K562 (cell line): ENCODE measurements around the gene LGALS13. TPM values are rescaled to one million over a fixed set of nuclear protein-coding genes. Genes with fewer than 3 reads are reported as not detected.

Experiments used
- ATAC-seq: fragments of 200-7000 bp; cut with Tn5 transposase; 3 replicates; pipeline ENCODE4 v1.9.1; 2020; ENCODE audit warnings: moderate library complexity
- BruUV-seq: library from RNA; stranded (reverse); fragments of 400-500 nt; replicated peaks from 2 replicates; lab custom pipeline; 2021; lab: Mats Ljungman, UMichigan
- CTCF ChIA-PET: fragments of 300-600 bp; formaldehyde crosslinking; extraction: SDS; loops from one replicate; lab custom pipeline; 2021; ENCODE audit warnings: low intra/inter-chr PET ratio; lab: Yijun Ruan, JAX
- POLR2A ChIA-PET: fragments of 300-600, 350-650 bp; sonication (Branson Sonifier 250); formaldehyde crosslinking; extraction: SDS; loops from one replicate; lab custom pipeline; 2021; ENCODE audit warnings: antibody characterized with exemption, inconsistent platforms; lab: Yijun Ruan, JAX
- DNase-seq, 4 experiments: peaks; one replicate each; pipeline versions ENCODE4 v3.0.0 to v3.0.0-alpha.2; 2011 to 2018; ENCODE audit warnings: low spot score in 3 of 4, mixed read lengths in 3 of 4; ENCODE audit errors: extremely low read depth in 1 of 4
- FAIRE-seq: peaks from 2 replicates; lab custom pipeline; 2011; peaks lifted over from hg19 to GRCh38; lab: Jason Lieb, UNC
- H2AFZ ChIP-seq: 2 replicates; pipeline ENCODE4 v1.6.0; 2011; ENCODE audit warnings: low read depth, low read length, control low read depth, inconsistent platforms
- H3K27ac ChIP-seq: fragments of 200-600 bp; 3 replicates; pipeline ENCODE4 v1.8.0; 2011; ENCODE audit warnings: low read depth, mild to moderate bottlenecking, control low read depth, inconsistent platforms, low read length, moderate library complexity, mixed read lengths; ENCODE audit errors: extremely low read depth
- H3K27me3 ChIP-seq, 2 experiments: fragments of 300-600 bp in 1 of 2; 2 replicates in 1 of 2; 3 replicates in 1 of 2; pipeline versions ENCODE4 v1.6.0 to v1.8.0; 2011; ENCODE audit warnings: inconsistent platforms in 2 of 2, low read length in 2 of 2, mild to moderate bottlenecking in 1 of 2, mixed read lengths in 1 of 2, moderate library complexity in 1 of 2; ENCODE audit not compliant: control insufficient read depth in 2 of 2, insufficient read depth in 2 of 2
- H3K36me3 ChIP-seq: fragments of 300-600 bp; 3 replicates; pipeline ENCODE4 v1.8.0; 2011; ENCODE audit warnings: mild to moderate bottlenecking, low read length, inconsistent platforms; ENCODE audit not compliant: control insufficient read depth, insufficient read depth
- H3K4me1 ChIP-seq, 2 experiments: fragments of 200-600 bp in 1 of 2; replicated peaks in 1 of 2; 2 replicates in 1 of 2; 3 replicates in 1 of 2; pipeline versions ENCODE4 v1.5.1 to v1.8.0; 2011; ENCODE audit warnings: inconsistent platforms in 2 of 2, low read length in 2 of 2, mild to moderate bottlenecking in 1 of 2, mixed read lengths in 1 of 2, moderate library complexity in 1 of 2; ENCODE audit not compliant: control insufficient read depth in 2 of 2, insufficient read depth in 2 of 2
- H3K4me2 ChIP-seq: 2 replicates; pipeline ENCODE4 v1.6.1; 2011; ENCODE audit warnings: low read length, control low read depth, inconsistent platforms, mixed read lengths; ENCODE audit not compliant: insufficient read depth
- H3K4me3 ChIP-seq: fragments of 200-600 bp; sonication (generic), shearing (Covaris generic); 2 replicates; pipeline ENCODE4 v1.5.1; 2016; ENCODE audit warnings: control low read depth, inconsistent platforms
- H3K79me2 ChIP-seq: fragments of 200-600 bp; 3 replicates; pipeline ENCODE4 v1.8.0; 2011; ENCODE audit warnings: low read length, inconsistent platforms; ENCODE audit not compliant: control insufficient read depth, insufficient read depth
- H3K9ac ChIP-seq, 2 experiments: 2 replicates each; pipeline versions ENCODE4 v1.6.0 to v1.6.1; 2011; ENCODE audit warnings: low read depth in 2 of 2, low read length in 2 of 2, control low read depth in 1 of 2, inconsistent platforms in 1 of 2, mild to moderate bottlenecking in 1 of 2, mixed read lengths in 1 of 2; ENCODE audit not compliant: insufficient read depth in 1 of 2
- H3K9me1 ChIP-seq: one replicate; pipeline ENCODE4 v1.6.0; 2011; ENCODE audit warnings: inconsistent platforms, mild to moderate bottlenecking, low read length, moderate library complexity; ENCODE audit not compliant: control insufficient read depth, insufficient read depth
- H3K9me3 ChIP-seq: replicated peaks from 2 replicates; pipeline ENCODE4 v1.5.1; 2011; ENCODE audit warnings: low read depth, low read length, inconsistent platforms; ENCODE audit not compliant: control insufficient read depth, insufficient read depth
- H4K20me1 ChIP-seq: replicated peaks from 2 replicates; pipeline ENCODE4 v1.6.1; 2011; ENCODE audit warnings: low read length, inconsistent platforms, mixed read lengths; ENCODE audit not compliant: control insufficient read depth, insufficient read depth
- E2F6 ChIP-seq, 2 experiments: IDR thresholded peaks; 2 replicates each; pipeline ENCODE4 v1.6.1; 2011; ENCODE audit warnings: borderline replicate concordance in 1 of 2, control low read depth in 1 of 2, low read depth in 1 of 2, low read length in 1 of 2, mild to moderate bottlenecking in 1 of 2, mixed read lengths in 1 of 2, moderate library complexity in 1 of 2; ENCODE audit not compliant: insufficient read depth in 1 of 2, insufficient read length in 1 of 2, poor library complexity in 1 of 2, severe bottlenecking in 1 of 2; ENCODE audit errors: extremely low read depth in 1 of 2
- ERF ChIP-seq: fragments of 450-650 bp; formaldehyde crosslinking; IDR thresholded peaks from 2 replicates; pipeline ENCODE4 v1.4.0; 2020; ENCODE audit warnings: mild to moderate bottlenecking, mixed read lengths
- FOXK2 ChIP-seq, 2 experiments: fragments of 450-650 bp; IDR thresholded peaks in 1 of 2; conservative IDR thresholded peaks in 1 of 2; 2 replicates each; pipeline ENCODE4 v1.6.1; 2016; ENCODE audit warnings: low read depth in 2 of 2, mild to moderate bottlenecking in 1 of 2
- FOXM1 ChIP-seq, 2 experiments: fragments of 450-650 bp in 1 of 2; sonication (generic) in 1 of 2; formaldehyde crosslinking in 1 of 2; IDR thresholded peaks; 2 replicates each; pipeline versions ENCODE4 v1.6.1 to v1.9.0; 2017 to 2022; ENCODE audit warnings: low read depth in 2 of 2, mild to moderate bottlenecking in 2 of 2, missing genetic modification reagents in 1 of 2, moderate library complexity in 1 of 2
- IRF1 ChIP-seq: sonication (generic); formaldehyde crosslinking; IDR thresholded peaks from 2 replicates; pipeline ENCODE4 v1.8.0; 2022; ENCODE audit warnings: missing genetic modification reagents, mild to moderate bottlenecking, borderline replicate concordance
- JUNB ChIP-seq: fragments of 450-650 bp; formaldehyde crosslinking; conservative IDR thresholded peaks from 2 replicates; pipeline ENCODE4 v1.4.0; 2020; ENCODE audit warnings: mild to moderate bottlenecking
- RHOXF2B ChIP-seq: fragments of 250-450 bp; sonication (Bioruptor Pico); conservative IDR thresholded peaks from 2 replicates; pipeline ENCODE4 v1.5.1; 2021
- SMAD2 ChIP-seq: fragments of 150-350 bp; IDR thresholded peaks from 2 replicates; pipeline ENCODE4 v1.6.1; 2014; ENCODE audit warnings: low read depth, mild to moderate bottlenecking, low read length
- SMARCB1 ChIP-seq: IDR thresholded peaks from 2 replicates; pipeline ENCODE4 v1.6.1; 2011; ENCODE audit warnings: improper control_type of control experiment, low read depth; ENCODE audit not compliant: insufficient read length
- TAF1 ChIP-seq: IDR thresholded peaks from 2 replicates; pipeline ENCODE4 v1.6.1; 2011; ENCODE audit warnings: mild to moderate bottlenecking, low read length, moderate library complexity; ENCODE audit not compliant: insufficient read depth, control insufficient read depth, severe bottlenecking; ENCODE audit errors: extremely low read depth
- TAF15 ChIP-seq: fragments of 200-400 bp; formaldehyde crosslinking; IDR thresholded peaks from 2 replicates; pipeline ENCODE4 v1.6.1; 2017; ENCODE audit warnings: mild to moderate bottlenecking, low read depth, low read length, moderate library complexity
- TCF7L2 ChIP-seq: fragments of 150-350 bp; IDR thresholded peaks from 2 replicates; pipeline ENCODE4 v1.6.1; 2016; ENCODE audit warnings: low read depth, mild to moderate bottlenecking, low read length, moderate library complexity
- ZNF41 ChIP-seq: fragments of 250-450 bp; sonication (Bioruptor Pico); conservative IDR thresholded peaks from 2 replicates; pipeline ENCODE4 v1.4.0; 2020; ENCODE audit warnings: mild to moderate bottlenecking
- ZNF696 ChIP-seq: fragments of 250-450 bp; sonication (Bioruptor Pico); conservative IDR thresholded peaks from 2 replicates; pipeline ENCODE4 v1.4.0; 2020; ENCODE audit warnings: mild to moderate bottlenecking, moderate library complexity
- ZNF764 ChIP-seq: fragments of 250-450 bp; sonication (Bioruptor Pico); IDR thresholded peaks from 2 replicates; pipeline ENCODE4 v1.4.0; 2020; ENCODE audit warnings: low read depth, mild to moderate bottlenecking, moderate library complexity
- ZNF830 ChIP-seq: fragments of 250-450 bp; sonication (Bioruptor Pico); IDR thresholded peaks from 2 replicates; pipeline ENCODE4 v1.5.0; 2021; ENCODE audit warnings: mild to moderate bottlenecking
- whole genome bisulfite sequencing: fragments of 100-300 bp; shearing (Covaris generic); methylation state at CpG from one replicate; pipeline ENCODE4 v1.1.6; 2016; ENCODE audit warnings: low coverage, mixed read lengths; ENCODE audit not compliant: insufficient coverage; ENCODE audit errors: missing lambda C conversion rate; 5-methylcytosine and 5-hydroxymethylcytosine counted together
- in situ Hi-C: fragments of 300-500 bp; cut with MboI; formaldehyde crosslinking; loops from 4 replicates; pipeline ENCODE4 v1.15.0; 2018; ENCODE audit warnings: inconsistent platforms, mixed read lengths
- intact Hi-C: fragments of 100-400 bp; cut with micrococcal nuclease; formaldehyde crosslinking; loops from 2 replicates; pipeline ENCODE4 v1.14.2; 2022
- polyA plus RNA-seq, 8 experiments: library from polyadenylated mRNA; depleted of rRNA in 4 of 8; stranded (reverse) in 5 of 8; unstranded in 3 of 8; fragments of >200 nt; fragmentation: Nextera tagmentation in 2 of 8; fragmentation: Illumina TruSeq in 1 of 8; extraction: Ambion mirVana in 2 of 8; extraction: Trizol in 1 of 8; gene quantifications; 2 replicates each; pipeline versions ENCODE4 v1.2.1 to v1.2.3, GENCODE V29; 2011 to 2014; ENCODE audit warnings: inconsistent platforms in 1 of 8, missing spikeins in 1 of 8
- total RNA-seq, 7 experiments: library from RNA; depleted of rRNA in 6 of 7; stranded (reverse); fragments of >200 nt in 6 of 7; fragmentation: Illumina TruSeq in 2 of 7; extraction: Trizol in 2 of 7; gene quantifications; 2 replicates each; pipeline versions ENCODE4 v1.2.1 to v1.2.3, GENCODE V29; 2011 to 2021; ENCODE audit warnings: low replicate concordance in 1 of 7
- TF ChIP-seq, protein P1 (sequence below): fragments of 450-650 bp; formaldehyde crosslinking; IDR thresholded peaks from 2 replicates; pipeline ENCODE4 v1.4.0; 2022; ENCODE audit warnings: mild to moderate bottlenecking, moderate library complexity
- TF ChIP-seq, protein P2 (sequence below): IDR thresholded peaks from 2 replicates; pipeline ENCODE4 v1.6.1; 2016; ENCODE audit warnings: missing genetic modification characterization, missing compliant biosample characterization

Gene LGALS13
- total and polyA plus RNA-seq, 9 of the 15 experiments (the other 6 are each of a cell fraction or from before 2014, with no cell fraction given): 0.11 to 0.43 TPM; not detected in 7

- FAIRE-seq (no peak), ATAC-seq (no peak), DNase-seq (no peak)
- Histone ChIP-seq H3K27ac (no peak overlapping the region), H3K9ac (no peak overlapping the region), H3K27me3 (peaks cover 0 to 10% of the 10 kb centered on the region in 2 experiments; a peak in 2 of 5 replicates), H3K4me1 (no peaks in the 10 kb centered on the region), H3K9me3 (no peaks in the 10 kb centered on the region), H3K9me1 (no peaks in the 10 kb centered on the region), H4K20me1 (no peaks in the 10 kb centered on the region), H3K36me3 (no peaks in the 10 kb centered on the region), H3K79me2 (no peaks in the 10 kb centered on the region), H3K4me2 (no peak overlapping the region), H2AFZ (no peak overlapping the region), H3K4me3 (no peak overlapping the region)
- intact Hi-C loops: no loop called here
- TF ChIP-seq JUNB (no peak), ZNF696 (CRISPR knock-in tag) (no peak), E2F6 (IDR thresholded peaks at IDR 0.05; ENCODE audit: borderline replicate concordance in 1 of 2, extremely low read depth in 1 of 2, insufficient read depth in 1 of 2, insufficient read length in 1 of 2, low read depth in 1 of 2, low read length in 1 of 2, poor library complexity in 1 of 2, severe bottlenecking in 1 of 2) (no peak), FOXK2 (conservative IDR thresholded peaks at IDR 0.05 in 1 of 2, IDR thresholded peaks at IDR 0.05 in 1 of 2; ENCODE audit: low read depth in 2 of 2) (no peak), RHOXF2B (CRISPR knock-in tag) (no peak), TAF1 (no peak), SMARCB1 (no peak), SMAD2 (no peak), TAF15 (no peak), TCF7L2 (no peak), ZNF41 (CRISPR knock-in tag) (no peak), ZNF764 (CRISPR knock-in tag) (no peak), IRF1 (no peak), ERF (CRISPR knock-in tag) (no peak), ZNF830 (CRISPR knock-in tag) (no peak), FOXM1 (IDR thresholded peaks at IDR 0.05; ENCODE audit: low read depth) (no peak), FOXM1 (CRISPR knock-in tag; IDR thresholded peaks at IDR 0.05; ENCODE audit: low read depth) (no peak)
- TF ChIP-seq, protein P1, sequence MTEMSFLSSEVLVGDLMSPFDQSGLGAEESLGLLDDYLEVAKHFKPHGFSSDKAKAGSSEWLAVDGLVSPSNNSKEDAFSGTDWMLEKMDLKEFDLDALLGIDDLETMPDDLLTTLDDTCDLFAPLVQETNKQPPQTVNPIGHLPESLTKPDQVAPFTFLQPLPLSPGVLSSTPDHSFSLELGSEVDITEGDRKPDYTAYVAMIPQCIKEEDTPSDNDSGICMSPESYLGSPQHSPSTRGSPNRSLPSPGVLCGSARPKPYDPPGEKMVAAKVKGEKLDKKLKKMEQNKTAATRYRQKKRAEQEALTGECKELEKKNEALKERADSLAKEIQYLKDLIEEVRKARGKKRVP (CRISPR knock-in tag): no peak
- TF ChIP-seq, protein P2, sequence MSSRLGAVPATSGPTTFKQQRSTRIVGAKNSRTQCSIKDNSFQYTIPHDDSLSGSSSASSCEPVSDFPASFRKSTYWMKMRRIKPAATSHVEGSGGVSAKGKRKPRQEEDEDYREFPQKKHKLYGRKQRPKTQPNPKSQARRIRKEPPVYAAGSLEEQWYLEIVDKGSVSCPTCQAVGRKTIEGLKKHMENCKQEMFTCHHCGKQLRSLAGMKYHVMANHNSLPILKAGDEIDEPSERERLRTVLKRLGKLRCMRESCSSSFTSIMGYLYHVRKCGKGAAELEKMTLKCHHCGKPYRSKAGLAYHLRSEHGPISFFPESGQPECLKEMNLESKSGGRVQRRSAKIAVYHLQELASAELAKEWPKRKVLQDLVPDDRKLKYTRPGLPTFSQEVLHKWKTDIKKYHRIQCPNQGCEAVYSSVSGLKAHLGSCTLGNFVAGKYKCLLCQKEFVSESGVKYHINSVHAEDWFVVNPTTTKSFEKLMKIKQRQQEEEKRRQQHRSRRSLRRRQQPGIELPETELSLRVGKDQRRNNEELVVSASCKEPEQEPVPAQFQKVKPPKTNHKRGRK (tag): no peak
- 2% methylated on average over 4 of the region's 4 CpGs for WGBS
- ChIA-PET POLR2A (no interaction called here), CTCF (no interaction called here)
- BruUV-seq: no TSS peak
- in situ Hi-C loops: no loop called here
These were observed 14.8 kb upstream of the LGALS13 start for GRCh38 chr19:39587496-39587895.
